Spleen (tissue), 7 donors: Measurements from ENCODE around the gene DES.

Experiments
- POLR2A ChIP-seq, 3 donors: fragments of 450-650 bp; IDR thresholded peaks; one replicate each; pipeline ENCODE4 v1.5.1; 2017; ENCODE audit warnings: antibody characterized with exemption in 3 of 3, mild to moderate bottlenecking in 1 of 3
- POLR2AphosphoS5 ChIP-seq, 3 donors: sonication (generic); formaldehyde crosslinking; IDR thresholded peaks; one replicate each; pipeline ENCODE4 v1.5.1; 2017; ENCODE audit warnings: antibody characterized with exemption in 3 of 3
- TF ChIP-seq, protein P1 (sequence below), 11 experiments: fragments of 200-600 bp in 7 of 11; fragments of 450-650 bp in 4 of 11; sonication (generic) in 4 of 11; IDR thresholded peaks in 8 of 11; conservative IDR thresholded peaks in 3 of 11; 1 replicate in 7 of 11; 2 replicates in 4 of 11; pipeline versions ENCODE4 v1.4.0 to v1.8.0; 2016 to 2021; ENCODE audit warnings: antibody characterized with exemption in 11 of 11, inconsistent platforms in 4 of 11, mild to moderate bottlenecking in 1 of 11
- donor health status: DM: no; HTN: no; CAD: no; lungs with moderate emphysema.
- donor health status: DM: no; HTN: no; CAD: no.
- donor health status: DM: no; HTN: no; CAD: no.

GRCh38 chr2:219475278-219475677 is 57.1 kb downstream of the DES start:
- TF ChIP-seq, protein P1, sequence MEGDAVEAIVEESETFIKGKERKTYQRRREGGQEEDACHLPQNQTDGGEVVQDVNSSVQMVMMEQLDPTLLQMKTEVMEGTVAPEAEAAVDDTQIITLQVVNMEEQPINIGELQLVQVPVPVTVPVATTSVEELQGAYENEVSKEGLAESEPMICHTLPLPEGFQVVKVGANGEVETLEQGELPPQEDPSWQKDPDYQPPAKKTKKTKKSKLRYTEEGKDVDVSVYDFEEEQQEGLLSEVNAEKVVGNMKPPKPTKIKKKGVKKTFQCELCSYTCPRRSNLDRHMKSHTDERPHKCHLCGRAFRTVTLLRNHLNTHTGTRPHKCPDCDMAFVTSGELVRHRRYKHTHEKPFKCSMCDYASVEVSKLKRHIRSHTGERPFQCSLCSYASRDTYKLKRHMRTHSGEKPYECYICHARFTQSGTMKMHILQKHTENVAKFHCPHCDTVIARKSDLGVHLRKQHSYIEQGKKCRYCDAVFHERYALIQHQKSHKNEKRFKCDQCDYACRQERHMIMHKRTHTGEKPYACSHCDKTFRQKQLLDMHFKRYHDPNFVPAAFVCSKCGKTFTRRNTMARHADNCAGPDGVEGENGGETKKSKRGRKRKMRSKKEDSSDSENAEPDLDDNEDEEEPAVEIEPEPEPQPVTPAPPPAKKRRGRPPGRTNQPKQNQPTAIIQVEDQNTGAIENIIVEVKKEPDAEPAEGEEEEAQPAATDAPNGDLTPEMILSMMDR (IDR thresholded peaks at IDR 0.05 in 8 of 11, conservative IDR thresholded peaks at IDR 0.05 in 3 of 11), result no peak
- TF ChIP-seq POLR2A (IDR thresholded peaks at IDR 0.05), result no peak
- no peak for TF ChIP-seq POLR2AphosphoS5 (IDR thresholded peaks at IDR 0.05)
